TTC549 (cell line): ENCODE results near the gene ANKS1B.
"Not testable (repeated sequence)": the region's sequence is repeated elsewhere in the genome, so short reads cannot be mapped to it uniquely, and the experiment has no call there.

Experiments
- FAIRE-seq: peaks from 2 replicates; lab custom pipeline; 2012; peaks lifted over from hg19 to GRCh38; lab: Jason Lieb, UNC

ANKS1B gene

GRCh38 chr12:99758997-99759396 is 225.7 kb downstream of the ANKS1B start:
- FAIRE-seq: no peak

- no peak for FAIRE-seq
Measured at GRCh38 chr12:99752740-99753139, 232.0 kb downstream of the ANKS1B start.

- no peak for FAIRE-seq
Measured at GRCh38 chr12:99746538-99746937, 238.2 kb downstream of the ANKS1B start.

GRCh38 chr12:99745895-99746294 is 238.8 kb downstream of the ANKS1B start:
- FAIRE-seq: no peak

GRCh38 chr12:99745121-99745520 is 239.6 kb downstream of the ANKS1B start:
- no peak for FAIRE-seq

- no peak for FAIRE-seq
Measured at GRCh38 chr12:99736760-99737269, 247.9 kb downstream of the ANKS1B start.

GRCh38 chr12:99732131-99732530 is 252.6 kb downstream of the ANKS1B start:
- FAIRE-seq: no peak

GRCh38 chr12:99722690-99723486 is 261.8 kb downstream of the ANKS1B start:
- no peak for FAIRE-seq

- no peak for FAIRE-seq
Measured at GRCh38 chr12:99721715-99722275, 262.9 kb downstream of the ANKS1B start.

GRCh38 chr12:99720083-99720465 is 264.7 kb downstream of the ANKS1B start:
- FAIRE-seq: not testable (repeated sequence)

GRCh38 chr12:99719411-99720082 is 265.2 kb downstream of the ANKS1B start:
- FAIRE-seq: not testable (repeated sequence)

- FAIRE-seq: not testable (repeated sequence)
Measured at GRCh38 chr12:99715841-99716510, 268.8 kb downstream of the ANKS1B start.

GRCh38 chr12:99714921-99715320 is 269.8 kb downstream of the ANKS1B start:
- not testable (repeated sequence) for FAIRE-seq

- FAIRE-seq: no peak
Measured at GRCh38 chr12:99713946-99714520, 270.7 kb downstream of the ANKS1B start.

- no peak for FAIRE-seq
Measured at GRCh38 chr12:99712281-99712680, 272.5 kb downstream of the ANKS1B start.

- FAIRE-seq: no peak
Measured at GRCh38 chr12:99711246-99711645, 273.5 kb downstream of the ANKS1B start.

- FAIRE-seq: no peak
Measured at GRCh38 chr12:99709619-99710018, 275.1 kb downstream of the ANKS1B start.

GRCh38 chr12:99709116-99709515 is 275.6 kb downstream of the ANKS1B start:
- FAIRE-seq: no peak

- FAIRE-seq: no peak
Measured at GRCh38 chr12:99707883-99708282, 276.9 kb downstream of the ANKS1B start.

- no peak for FAIRE-seq
Measured at GRCh38 chr12:99706736-99707473, 277.8 kb downstream of the ANKS1B start.

- FAIRE-seq: no peak
Measured at GRCh38 chr12:99704458-99704857, 280.3 kb downstream of the ANKS1B start.

- FAIRE-seq: no peak
Measured at GRCh38 chr12:99704036-99704435, 280.7 kb downstream of the ANKS1B start.
